GM19467 (cell line): ENCODE data around the gene NKPD1.
A peak's percentile ranks its signal among the peaks of the same experiment; 100 is the strongest.

Experiments used
- ATAC-seq: cut with Tn5 transposase; IDR thresholded peaks from one replicate; pipeline ENCODE4 v1.9.1; 2021; ENCODE audit warnings: mild to moderate bottlenecking, moderate library complexity; ENCODE audit not compliant: unreplicated experiment

The NKPD1 gene

DNA sequence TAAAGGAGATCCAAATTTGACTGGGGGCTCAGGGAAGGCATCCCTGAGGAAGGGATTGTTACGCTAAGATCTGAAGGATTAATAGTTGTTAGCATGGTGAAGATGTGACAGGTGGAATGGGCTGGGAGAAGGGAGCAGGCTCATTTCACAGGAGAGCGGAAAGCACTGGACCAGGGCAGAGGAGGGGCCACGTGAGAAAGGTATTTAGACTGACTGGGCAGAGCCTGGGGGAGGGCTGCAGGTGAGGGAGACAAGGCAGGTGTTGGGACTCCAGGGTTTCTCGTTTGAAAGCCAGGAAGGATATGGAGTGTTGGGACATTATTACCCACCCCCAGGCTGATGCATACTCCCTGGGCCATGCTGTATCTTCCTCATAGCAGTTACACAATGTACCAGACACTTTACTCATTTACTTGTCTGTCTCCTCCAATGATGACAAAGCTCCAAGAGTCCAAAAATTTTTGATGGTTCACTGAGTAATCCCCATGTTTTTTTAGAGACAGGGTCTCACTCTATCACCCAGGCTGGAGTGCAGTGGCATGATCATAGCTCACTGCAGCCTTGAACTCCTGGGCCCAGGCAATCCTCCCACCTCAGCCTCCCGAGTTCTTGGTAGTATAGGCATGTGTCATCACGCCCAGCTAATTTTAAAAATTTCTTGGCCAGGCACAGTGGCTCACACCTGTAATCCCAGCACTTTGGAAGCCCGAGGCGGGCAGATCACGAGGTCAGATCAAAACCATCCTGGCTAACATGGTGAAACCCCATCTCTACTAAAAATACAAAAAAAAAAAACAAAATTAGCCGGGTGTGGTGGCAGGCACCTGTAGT, 14.9 kb upstream of the NKPD1 start:
- ATAC-seq: no peak

GRCh38 chr19:45173816-45174215, 13.0 kb upstream of the NKPD1 start:
- ATAC-seq: no peak

DNA sequence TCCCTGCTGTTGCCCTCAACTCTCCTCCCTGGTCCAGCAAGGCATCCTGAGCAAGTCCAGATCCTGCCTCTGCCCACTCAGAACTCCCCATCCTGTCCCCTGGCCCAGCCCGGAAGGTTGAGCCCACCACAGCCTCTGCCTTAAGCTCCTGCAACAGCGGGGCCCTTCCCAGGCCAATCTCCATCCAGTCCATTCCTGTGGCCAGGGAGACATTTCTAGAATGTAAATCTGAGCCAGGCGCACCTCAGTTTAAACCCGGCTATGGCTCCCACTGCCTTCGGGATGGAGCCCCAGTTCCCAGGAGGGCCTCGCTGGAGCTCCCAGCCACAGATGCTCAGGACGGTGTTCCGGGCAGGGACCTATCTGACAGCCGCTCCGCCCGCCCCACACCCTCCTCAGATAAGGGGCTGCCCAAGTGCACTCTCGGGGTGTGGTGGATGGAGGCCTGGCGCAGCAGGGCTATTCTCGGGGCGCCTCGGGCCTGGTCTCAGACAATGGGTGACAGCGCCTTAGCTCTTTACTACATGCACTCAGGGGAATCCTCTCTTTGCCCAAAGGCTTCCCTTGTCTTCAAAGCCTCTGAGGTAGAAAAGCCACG, 11.9 kb upstream of the NKPD1 start:
- ATAC-seq: no peak

DNA sequence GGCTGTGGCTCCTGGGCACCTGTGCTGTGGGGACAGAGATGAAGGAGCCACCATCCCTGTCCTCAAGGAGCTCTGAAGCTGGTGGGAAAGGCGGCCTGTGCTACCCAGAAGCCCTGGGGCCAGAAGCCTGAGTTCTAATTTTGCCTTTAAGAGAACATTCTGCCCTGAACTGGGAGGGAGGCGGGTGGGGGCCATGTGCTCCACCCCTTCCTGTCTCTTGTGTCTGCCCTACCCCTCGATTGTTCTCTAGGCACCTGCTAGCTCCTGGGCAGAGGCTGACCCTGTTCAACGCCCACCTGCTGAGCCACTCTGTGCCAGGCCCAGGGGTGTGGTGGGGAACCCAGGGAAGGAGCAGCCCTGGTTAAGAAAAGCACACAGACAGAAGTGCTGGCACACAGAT, 11.4 kb upstream of the NKPD1 start:
- ATAC-seq: no peak

- no peak for ATAC-seq
Measured at GRCh38 chr19:45171211-45171623, 10.4 kb upstream of the NKPD1 start.

DNA sequence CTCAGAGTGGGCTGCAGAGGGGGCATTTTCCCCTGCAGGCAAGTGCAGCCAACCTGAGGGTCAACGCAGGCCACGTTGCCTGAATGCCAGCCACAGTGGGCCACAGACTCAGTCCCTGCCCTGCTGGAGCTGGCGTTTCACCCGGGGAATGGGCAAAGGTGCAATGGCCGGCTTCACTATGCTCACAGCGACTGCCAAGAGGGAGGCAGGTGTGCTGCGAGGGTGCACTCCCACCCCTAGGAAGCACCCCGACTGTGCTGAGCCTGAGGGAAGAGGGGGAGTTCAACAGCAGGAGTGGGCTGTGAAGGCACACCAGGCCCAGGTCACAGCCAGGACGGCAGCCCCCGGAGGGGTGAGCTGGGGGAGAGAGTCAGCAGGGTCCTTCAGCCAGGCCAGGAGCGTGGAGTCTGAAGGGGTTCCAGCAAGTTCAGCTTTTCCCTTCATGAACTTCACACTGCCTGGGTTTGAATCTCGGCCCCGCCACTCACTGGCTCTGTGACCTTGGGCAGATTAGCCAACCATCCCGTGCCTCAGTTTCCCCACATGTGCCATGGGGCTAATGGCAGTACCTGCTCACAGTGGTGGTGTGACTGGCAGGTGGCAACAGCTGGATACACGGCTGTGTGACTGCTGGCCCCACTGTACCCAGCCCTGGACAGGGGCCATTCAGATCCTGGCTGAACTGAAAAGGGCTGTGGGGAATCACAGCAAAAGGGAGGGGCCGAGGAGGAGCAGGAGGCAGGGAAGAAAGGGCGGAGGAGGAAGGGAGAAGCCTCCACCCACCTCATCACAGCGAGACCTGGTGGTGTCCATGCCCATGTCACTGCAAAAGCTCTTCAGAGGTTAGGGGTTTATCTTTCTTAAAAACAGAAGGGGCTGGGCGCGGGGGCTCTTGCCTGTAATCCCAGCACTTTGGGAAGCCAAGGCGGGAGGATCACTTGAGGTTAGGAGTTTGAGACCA, 9.6 kb upstream of the NKPD1 start:
- ATAC-seq: no peak

DNA sequence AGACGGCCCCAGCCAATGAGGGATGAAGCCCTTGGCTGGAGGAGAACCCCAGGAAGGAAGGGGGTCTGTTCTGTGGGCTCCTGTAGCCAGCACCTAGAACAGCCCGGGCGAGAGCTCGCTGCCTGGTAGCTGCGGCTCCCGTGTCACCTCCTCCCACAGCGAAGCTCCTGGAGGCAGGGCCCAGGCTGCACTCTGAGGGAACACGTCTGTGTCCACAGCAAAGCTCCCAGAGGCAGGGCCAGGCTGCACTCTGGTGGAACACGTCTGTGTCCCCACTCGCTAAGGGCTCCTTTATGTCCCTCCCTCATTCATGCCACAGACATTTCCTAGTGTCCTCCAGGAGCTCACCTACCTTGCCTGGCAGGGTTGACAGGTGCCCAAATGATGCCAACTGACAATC, 8.8 kb upstream of the NKPD1 start:
- ATAC-seq: no peak

GRCh38 chr19:45168767-45169351, 8.1 kb upstream of the NKPD1 start:
- ATAC-seq: no peak

DNA sequence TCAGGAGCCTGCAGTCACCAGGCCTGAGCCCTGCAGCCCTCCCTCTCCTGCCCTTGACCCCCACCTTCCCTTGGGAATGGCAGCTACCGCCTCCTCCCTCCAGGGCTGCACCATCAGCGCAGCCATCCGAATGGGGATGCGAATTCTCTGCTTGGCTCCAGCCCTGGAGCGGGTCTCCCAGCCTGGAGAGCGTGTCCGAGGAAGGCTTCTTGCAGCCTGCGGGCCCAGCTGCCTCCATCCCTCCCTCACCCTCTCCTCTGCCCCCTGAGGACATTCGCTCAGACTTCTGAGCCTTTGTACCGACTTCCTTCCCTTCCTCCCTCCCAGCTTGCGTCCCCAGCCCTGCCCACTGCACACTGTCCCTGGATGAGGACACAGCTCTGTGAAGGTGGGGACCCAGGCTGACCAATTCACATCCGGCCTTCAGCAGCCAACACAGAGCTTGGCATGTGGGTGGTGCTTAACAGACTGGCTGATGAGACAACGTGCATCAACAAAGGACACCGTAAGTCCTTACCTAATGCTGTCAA, 6.0 kb upstream of the NKPD1 start:
- ATAC-seq: no peak

GRCh38 chr19:45164577-45165335, 4.0 kb upstream of the NKPD1 start:
- ATAC-seq: peak; percentile 64

DNA sequence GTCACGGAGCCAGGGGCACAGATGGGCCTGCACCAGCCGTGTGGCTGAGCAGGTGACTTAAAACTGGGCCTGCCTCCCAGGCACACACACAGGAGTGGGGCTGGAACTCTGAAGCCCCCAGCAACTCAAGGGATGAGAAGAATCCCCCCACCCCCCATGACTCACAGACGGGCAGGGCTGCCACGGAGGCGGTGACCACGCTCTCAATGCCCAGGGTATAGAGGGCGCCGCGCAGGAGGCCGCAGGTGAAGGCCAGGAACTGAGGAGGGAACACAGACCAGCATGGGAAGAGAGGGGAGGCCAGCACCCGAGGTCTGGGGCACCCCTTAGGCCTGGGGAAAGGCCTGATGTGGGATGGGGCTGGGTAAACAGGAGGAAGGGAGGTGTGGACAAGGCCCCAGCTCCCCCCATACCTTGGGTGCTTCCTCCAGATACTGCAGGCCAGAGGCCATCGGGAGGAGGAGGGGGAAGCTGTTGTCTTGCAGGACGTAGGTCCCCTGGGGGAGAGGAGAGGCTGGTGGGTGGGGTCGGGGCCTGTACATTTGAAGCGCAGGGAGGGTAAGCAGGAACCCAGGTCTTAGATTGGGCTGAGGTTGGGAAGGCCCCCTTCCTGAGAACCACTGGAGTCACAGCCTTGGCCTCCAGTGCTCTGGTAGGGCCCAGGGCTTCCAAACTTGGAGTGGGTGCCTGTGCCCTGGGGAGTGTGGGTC, 3.1 kb upstream of the NKPD1 start:
- peak; percentile 10 for ATAC-seq

- no peak for ATAC-seq
Measured at GRCh38 chr19:45163156-45163555, 2.4 kb upstream of the NKPD1 start.

- ATAC-seq: no peak
Measured at GRCh38 chr19:45162608-45163143, 1.9 kb upstream of the NKPD1 start.

GRCh38 chr19:45161738-45162607, 1.2 kb upstream of the NKPD1 start:
- ATAC-seq: no peak

GRCh38 chr19:45159971-45160324, 834 bp downstream of the NKPD1 start:
- no peak for ATAC-seq

- ATAC-seq: no peak
Measured at GRCh38 chr19:45159210-45159970, 1.4 kb downstream of the NKPD1 start.

- no peak for ATAC-seq
Measured at GRCh38 chr19:45158503-45159209, 2.1 kb downstream of the NKPD1 start.
